GM18502 (cell line): Measurements from ENCODE around the gene TMEM114.
A peak's percentile ranks its signal among the peaks of the same experiment; 100 is the strongest.

Source experiments
- ATAC-seq: cut with Tn5 transposase; IDR thresholded peaks from one replicate; pipeline ENCODE4 v1.9.1; 2021; ENCODE audit warnings: mild to moderate bottlenecking; ENCODE audit not compliant: unreplicated experiment, poor library complexity

The TMEM114 gene

DNA sequence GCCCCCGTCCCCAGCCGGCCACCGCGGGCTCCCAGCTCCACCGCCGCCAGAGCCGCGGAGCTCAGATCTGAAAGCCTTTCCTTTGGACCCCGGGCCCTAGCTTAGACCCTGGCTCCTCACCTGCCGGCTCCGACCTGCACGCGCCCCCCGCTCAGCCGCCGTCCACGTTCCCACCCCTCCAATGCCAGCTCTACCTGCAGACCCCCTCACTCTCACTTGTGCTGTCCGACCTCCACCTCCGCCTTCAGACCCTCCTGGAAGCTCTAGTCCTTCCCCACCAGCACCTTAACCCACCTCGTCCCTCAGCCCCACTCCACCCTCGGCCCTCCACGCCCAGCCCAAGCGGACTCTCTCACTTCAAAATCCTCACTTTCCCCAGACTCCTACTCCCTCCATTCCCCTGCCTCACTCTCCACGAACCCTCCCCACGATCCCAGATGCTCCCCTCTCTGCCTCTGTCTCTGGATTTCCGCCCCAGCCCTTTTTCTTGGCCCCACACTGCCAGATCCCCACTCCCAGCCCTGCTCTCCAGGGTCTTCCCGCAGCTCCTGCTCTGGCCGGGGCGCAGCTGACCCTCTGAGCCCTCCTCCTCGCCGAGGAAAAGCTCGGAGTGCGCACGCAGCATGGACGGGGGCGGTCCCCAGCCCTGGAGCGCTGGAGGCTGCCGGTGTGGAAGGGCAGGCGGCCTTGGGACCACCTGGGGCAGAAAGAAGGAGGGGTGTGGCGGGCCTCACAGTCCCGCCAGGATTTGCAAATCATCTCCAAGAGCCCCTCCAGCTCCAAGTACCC, at the start of gene TMEM114:
Gene TMEM114, minus strand, starts transcription at position 612 of the 789 bp plus-strand sequence. CDS start 673 bp downstream, outside the sequence.
- no peak for ATAC-seq

DNA sequence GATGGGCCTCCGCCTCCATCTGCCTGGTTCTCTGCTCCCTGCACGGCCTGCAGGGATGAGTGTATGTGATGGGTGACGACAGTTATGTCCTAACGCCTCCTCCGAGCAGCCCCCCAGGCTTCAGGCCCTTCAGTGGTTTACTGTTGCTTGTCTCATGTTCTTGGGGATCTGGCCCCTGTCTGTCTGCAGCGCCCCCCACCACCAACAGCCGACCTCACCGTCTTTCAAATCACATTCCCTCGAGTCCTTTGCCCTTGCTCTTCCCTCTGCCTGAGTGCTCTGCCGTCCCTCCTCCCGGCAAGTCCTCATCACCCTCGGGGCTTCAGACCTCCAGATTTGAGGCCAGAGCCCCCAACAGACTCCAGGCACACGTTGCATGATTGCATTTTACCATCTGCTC, 49.4 kb upstream of the TMEM114 start:
- no peak for ATAC-seq

DNA sequence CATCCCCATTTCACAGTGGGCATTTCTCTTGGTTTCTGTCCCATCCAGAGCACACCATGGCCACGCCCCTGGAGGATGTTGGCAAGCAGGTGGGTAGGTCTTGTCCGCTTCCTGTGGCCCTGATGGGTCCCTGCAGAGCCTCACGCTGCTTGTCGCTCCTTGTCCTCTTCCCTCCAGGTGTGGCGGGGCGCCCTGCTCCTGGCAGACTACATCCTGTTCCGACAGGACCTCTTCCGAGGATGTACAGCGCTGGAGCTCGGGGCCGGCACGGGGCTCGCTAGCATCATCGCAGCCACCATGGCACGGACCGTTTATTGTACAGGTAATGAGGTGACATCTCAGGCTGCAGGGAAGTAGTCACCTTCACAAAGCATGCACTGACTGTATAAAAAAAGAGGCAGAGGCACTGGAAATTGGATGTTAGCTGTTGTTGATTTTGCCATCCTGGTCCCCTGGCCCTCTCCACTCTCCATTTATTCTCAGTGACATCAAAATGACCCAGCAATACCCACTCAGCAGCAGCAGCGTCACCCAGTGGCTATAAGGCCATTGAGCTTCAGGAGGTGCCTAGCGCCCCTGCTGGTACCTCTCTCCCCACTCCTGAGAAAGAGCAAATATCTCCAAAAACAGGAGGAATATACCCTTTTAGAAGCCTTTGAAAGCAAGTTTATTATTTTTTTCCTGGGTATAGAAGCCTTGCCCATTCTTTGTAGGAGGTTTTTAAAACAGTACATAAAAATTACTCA, 44.9 kb upstream of the TMEM114 start:
- no peak for ATAC-seq

DNA sequence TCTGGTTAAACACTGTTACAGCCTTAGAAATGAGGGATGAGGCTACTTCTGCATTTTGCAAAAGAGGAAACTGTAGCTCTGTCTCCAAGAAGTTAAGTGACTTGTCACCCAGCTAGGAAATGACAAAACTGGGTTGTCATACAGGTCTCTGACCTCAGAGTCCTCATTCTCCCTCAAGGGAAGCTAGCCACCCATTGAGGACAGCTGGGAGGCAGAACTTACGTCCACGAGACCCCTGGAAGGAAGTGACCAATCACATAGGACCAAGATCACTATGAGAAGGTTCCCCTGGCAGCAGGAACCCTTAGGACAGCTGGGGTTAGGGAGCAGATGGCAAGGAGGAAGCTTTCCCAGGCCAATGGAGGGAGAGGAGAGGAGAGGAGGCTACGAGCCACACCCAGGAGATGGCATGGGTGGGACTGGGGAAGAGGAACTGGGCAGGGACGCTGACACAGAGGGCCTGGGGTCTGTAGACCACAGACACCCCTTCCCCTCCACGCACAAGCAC, 42.4 kb upstream of the TMEM114 start:
- no peak for ATAC-seq

DNA sequence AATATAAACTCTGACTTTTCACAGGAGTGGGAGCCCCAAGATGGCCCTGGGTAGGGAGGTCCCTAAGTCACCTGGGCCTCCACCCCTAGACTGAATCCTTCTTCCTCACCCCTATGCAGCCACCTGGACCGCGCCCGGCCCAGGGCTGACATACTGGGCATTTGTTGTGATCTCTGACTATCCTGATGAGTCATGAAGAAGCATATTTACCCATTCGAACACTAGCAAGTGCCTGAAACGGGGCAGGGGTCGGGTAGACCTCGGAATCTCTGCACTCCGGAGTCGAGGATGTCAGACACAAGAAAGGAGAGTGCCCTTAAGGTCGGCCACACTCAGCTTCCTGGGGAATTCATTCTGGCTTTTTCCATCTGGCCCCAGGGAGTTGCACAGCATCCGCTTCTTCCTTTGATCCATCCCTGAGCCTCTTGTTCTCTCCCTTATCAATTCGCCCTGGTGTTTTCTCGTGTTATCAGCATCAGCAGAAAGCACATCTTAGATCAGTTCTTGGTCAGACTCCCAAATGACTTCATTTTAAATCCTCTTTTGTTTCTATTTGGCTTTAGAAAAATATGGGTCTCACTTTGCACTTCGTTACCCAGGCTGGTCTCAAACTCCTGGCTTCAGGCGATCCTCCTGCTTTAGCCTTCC, 41.6 kb upstream of the TMEM114 start:
- no peak for ATAC-seq

DNA sequence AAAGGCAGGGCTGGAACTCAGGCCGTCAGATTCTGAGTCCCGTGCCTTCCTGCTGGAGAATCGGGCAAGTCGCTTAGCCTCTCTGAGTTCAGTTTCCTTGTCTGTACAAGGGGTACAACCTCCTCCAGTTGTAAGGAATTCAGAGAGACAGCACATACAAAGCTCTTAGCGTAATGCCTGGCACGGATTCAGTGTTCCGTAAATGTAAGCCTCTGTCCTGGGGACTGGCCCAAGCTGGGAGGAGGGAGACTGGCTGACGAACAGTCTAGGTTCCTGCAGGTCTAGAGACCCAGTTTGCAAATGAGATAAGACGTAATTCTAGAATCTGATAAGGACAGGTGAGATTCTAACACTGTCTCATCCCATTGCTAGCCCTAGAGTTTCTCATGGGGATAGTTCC, 41.1 kb upstream of the TMEM114 start:
- ATAC-seq: no peak

DNA sequence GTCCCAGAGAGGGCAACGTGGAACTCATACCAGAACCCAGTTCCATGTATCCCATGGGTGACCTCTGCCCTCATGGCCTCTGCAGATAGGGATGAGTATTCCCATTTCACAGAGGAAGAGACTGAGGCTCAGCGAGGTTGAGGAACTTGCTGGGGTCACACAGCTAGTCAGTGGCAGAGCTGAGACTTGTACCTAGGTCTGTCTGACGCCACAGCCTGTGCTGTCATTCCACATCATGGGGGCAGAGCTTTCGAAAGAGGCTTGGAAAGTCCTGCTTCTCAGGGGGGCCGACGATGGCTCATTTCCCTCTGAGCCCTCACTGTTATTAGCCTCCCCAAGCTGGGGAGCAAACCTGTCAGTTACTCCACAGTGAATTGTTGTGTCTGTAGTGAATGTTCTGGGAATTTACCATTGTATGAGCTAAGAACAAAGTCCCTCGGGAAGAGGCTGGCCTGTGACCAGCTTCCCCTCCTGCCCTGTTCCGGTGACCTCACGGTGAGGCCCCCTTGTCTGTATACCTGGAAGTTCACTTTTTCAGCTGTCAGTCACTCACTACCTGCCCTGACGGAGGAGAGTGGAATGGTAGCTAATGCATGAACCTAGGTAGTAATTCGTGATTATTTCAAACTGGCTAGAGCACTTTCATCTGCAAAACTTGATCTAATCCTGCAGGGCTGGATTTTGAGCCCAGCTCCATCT, 40.1 kb upstream of the TMEM114 start:
- no peak for ATAC-seq

DNA sequence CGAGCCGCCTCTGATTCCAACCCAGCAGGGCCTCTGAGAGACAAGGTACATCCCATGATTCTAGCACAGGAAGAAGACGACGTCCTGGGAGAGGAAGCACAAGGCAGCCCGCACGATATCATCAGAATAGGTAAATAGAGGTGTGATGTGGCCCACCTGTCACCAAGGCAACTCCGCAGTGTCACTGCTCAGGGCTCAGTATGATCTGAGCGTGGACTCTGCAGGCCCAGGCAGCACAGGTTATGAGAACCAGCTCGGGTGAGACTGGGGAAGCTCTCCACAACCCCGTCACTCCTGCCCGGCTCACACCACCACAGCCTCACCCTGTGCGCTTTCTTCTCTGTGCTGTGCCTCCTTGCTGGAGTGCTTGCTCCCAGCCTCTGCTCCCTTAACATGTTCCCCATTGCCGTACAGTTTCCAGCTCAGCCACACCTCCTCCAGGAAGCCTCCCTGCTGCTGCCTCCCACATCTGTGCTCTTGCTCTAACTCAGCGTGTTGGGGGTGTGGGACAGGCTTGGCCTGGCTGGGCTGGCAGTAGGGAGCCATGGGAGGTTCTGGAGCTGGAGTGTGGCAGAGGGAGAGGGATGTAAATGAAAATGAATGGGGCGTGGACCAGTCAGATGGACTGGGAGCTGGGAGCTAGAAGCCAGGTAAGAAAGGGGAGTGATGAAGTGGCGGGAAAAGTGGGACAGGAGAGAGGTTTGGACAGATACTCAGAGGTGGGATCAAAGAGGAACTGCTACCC, 38.8 kb upstream of the TMEM114 start:
- ATAC-seq: no peak

DNA sequence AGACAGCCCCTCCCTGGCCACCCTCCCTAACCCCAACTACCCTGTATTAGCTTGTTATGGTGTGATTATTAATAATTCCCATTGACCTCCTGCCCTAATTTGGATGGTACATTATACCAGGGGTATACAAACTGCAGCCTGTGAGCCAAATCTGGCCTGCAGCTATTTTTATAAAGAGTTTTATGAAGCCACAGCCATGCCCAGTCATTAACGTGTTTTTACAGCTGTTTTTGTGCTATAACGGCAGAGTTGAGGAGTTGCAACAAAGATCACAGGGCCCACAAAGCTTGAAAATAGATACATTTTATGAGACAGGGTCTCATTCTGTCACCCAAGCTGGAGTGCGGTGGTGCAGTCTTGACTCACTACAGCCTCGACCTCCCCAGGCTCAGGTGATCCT, 37.1 kb upstream of the TMEM114 start:
- ATAC-seq: no peak

DNA sequence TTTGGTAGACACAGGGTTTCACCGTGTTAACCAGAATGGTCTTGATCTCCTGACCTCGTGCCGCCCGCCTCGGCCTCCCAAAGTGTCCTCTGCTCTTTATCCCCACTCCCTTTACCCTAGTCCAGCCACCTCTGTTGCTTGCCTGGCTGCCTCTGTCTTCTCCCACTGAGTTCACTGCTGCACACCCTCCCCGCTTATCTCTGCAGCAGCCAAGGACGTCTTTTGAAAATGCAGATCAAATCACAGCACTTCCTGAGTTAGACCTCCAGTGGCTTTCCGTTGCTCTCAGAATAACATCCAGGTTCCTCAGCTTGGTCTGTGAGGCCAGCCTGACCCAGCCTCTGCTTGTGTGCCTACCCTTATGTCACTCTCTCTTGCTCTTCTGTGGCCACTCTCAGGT, 36.6 kb upstream of the TMEM114 start:
- ATAC-seq: no peak

DNA sequence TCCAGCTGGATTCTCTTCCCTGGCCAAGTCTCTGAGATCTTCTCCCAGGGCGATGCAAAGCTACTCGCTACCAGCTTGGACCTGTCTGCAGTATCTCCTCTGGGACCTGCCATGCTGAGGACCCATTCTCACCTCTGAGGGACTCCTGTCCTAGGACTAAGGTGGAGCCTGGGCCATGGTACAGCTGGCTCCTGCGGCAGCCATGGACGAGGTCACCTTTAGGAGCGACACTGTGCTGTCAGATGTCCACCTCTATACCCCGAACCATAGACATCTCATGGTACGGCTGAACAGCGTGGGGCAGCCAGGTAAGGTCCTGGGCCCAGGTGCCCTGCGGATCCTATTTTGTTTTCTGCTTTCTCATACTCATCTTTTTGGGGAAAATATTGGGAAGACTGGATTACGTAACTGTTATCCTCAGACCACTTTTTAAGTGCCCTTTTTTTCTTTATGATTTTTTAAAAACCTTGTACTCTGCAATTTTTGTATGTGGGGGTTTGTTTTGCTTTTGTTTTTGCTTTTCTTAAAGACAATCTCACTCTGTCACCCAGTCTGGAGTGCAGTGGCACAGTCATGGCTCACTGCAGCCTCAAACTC, 35.3 kb upstream of the TMEM114 start:
- ATAC-seq: no peak

DNA sequence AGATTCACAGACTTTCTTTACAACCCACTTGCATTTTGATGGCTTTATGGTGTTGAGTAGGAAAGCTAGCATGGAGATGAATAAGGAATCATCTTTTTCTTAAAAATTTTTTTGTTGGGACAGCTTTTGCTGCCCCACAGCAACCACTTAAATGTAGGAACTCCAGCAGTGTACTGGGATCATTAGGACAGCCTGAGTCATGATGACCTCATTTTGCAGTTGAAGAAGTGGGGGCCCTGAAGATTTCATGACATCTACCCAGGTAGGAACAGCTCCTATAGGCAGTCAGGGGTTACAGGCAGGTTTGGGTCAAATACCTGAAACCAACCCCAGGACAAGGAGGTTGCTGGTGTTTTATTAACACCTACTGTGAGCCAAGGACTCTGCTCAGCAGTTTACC, 33.3 kb upstream of the TMEM114 start:
- ATAC-seq: no peak

DNA sequence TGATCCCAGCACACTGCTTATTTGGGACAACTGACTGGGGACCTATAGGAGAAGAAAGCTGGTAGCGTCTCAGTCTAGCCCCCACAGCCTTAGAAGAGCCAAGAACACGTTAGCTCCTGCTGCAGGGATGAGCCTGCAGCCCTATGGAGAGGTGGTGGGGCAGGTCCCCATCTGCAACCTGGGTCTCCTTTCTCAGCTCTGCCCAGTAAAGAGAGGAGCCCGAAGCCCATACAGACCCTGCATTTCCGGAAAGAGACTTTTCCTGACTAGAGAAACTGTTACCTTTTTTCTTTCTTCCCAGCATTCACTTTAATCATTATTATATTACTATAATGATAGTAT, 32.0 kb upstream of the TMEM114 start:
- peak; percentile 8 for ATAC-seq

DNA sequence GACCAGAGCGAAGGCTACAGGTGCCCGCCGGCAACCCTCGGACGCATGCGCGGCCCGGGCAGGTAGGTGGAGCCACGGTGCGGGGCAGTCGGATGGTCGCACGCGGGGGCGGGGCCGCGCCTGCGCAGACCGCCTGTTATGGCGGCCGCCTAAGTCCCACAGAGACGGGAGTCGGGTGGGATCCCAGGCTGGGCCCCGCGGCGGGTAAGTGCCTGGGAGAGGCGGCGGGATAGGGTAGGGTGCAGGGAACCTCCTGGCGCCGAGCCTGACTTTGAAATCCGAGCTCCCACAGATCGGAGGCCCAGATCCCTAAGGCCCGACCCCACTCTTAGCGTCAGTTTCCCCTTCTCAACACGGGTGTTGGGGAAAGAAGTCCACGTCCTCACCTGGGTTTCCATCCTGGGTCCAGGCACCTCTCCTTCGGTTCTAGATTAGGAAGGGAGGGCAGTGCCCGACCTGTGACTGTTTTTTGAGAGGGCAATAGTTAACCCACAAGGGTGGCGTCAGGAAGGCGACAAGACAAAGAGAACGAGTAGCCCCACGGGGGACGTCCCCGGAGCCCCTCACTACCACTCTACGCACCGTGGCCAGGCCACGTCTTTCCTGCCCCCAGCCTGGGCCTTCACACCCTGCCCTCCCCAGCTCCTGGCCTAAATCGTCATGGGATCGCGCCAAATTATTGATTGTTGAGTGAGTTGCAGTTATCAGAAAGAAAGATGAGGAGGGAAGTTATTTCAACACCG, 31.4 kb upstream of the TMEM114 start, which contains the start of gene METTL22:
Gene METTL22, plus strand, starts transcription at position 127 of the 743 bp plus-strand sequence. CDS start 3,968 bp downstream, outside the sequence.
- peak; percentile 94 for ATAC-seq

DNA sequence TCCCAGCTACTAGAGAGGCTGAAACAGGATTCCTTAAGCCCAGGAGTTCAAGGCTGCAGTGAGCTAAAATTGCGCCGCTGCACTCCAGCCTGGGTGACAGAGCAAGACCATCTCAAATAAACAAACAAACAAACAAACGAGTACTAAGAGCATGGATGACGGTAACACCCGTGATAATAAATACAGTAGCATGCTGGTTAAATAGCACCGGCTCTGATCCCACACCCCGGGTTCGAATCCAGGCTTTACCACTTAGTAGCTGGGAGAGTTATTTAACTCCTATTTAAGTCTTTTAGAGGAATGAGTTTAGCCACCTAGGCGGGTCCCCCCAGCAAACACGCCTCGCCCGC, 30.9 kb upstream of the TMEM114 start:
- no peak for ATAC-seq

DNA sequence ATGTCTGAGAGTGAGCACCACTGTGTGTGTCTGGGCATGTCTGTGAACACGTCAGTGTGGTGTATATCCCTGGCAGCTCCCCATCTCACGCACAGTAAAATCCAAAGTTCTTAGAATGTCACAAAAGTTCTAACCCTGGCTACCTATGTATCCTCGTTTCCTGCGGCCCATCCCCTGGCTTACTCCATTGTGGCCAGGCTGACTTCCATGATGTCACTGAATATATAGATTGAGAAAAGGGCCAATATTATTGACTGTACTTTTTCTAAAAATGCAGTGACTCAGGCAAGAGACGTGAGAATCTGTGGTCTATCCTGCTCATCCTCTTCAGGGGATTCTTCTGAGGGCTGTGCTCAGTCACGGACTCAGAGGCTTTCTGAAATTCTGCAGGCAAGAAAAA, 30.2 kb upstream of the TMEM114 start:
- ATAC-seq: no peak

DNA sequence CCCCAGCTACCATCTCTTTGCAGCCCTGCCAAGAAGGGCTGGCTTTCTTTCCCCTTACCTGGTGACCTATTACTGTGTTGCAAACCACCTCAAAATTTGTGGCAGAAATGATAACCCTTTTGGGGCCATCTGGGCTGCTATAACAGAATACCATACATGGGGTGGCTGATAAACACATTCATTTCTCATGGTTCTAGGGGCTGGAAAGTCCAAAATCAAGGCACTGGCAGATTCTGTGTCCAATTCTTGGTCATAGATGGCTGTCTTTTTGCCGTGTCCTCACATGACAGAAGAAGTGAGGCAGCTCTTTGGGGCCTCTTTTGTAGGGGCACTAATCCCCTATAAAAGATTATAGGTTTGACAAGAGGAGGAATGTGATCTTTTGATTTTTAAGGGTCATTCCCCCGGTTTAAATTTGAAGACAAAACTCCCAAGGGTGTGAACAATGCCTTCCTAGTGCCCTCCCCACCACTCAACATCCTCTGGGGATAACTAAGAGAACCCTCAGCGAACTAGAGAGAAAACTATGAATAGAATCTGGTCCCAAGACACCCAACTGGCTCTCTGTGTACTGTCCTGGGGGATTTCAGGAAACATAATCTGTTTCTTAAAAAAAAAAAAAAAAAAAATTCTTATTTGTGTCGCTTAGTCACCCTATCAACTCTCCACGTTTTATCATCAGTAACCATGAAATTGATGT, 29.5 kb upstream of the TMEM114 start:
- ATAC-seq: no peak

DNA sequence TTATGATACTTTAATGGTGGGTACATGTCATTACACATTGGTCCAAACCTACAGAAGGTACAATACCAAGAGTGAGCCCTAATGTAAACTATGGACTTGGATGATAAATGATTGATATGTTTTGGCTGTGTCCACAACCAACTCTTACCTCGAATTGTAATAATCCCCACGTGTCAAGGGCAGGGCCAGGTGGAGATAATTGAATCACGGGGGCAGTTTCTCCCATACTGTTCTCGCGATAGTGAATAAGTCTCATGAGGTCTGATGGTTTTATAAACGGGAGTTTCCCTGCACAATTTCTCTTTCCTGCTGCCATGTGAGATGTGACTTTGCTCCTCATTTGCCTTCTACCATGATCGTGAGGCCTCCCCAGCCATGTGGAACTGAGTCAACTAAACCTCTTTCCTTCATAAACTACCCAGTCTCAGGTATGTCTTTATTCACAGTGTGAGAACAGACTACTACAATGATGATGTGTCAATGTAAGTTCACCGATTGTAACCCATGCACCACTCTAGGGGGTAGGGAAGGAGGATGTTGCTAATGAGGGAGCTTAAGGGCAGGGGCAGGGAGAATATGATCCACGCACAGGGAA, 24.2 kb upstream of the TMEM114 start:
- ATAC-seq: no peak
